HG02610 (cell line): ENCODE measurements around the gene HOOK2.

ENCODE experiments used
- ATAC-seq: cut with Tn5 transposase; IDR thresholded peaks from one replicate; pipeline ENCODE4 v1.9.1; 2021; ENCODE audit warnings: mild to moderate bottlenecking, moderate library complexity; ENCODE audit not compliant: unreplicated experiment

The HOOK2 gene

DNA sequence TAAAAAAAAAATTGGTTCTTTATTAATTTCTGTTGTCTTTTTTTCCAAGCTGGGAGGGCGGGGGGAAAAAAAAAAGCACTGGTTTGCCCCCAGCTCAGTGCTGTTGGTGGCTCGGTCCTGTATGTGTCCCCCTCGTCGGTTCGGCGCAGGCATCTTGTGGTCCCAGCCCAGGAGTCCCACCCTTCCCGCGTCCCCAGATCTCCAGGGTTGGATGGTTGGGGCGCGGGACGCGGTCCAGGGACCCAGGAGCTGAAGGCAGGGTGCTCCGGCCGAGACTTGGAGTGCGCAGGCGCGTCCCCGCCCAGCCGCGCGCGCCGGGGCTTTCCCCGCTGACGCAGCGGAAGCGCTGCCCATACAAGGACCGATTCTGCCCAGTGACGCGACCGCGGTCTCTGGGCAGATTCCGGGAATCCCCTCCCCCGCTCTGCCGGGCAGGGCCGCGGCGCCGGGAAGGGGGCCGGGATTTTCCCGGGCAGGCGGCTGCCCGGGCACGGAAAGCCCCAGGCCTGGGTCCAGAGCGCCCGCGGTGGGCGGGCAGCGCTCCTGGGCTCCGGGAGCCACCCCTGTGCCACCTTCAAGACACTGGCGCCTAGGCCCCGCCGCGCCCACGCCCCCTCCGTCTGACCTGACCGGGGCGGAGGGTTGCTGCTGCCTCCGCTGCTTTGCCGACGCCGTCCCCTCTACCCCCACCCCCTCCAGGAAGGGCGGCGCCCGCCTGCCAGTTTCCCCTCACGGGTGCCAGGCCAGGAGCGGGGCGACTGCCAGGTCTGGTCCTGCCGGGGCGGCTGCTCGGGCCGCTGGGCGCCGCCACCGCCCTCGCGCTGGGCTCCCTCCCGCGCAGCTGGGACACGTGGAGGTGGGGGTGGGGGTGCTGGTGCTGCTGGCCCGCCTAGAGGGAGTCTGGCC lies 18.2 kb upstream of the HOOK2 start:
- peak; percentile 27 for ATAC-seq

DNA sequence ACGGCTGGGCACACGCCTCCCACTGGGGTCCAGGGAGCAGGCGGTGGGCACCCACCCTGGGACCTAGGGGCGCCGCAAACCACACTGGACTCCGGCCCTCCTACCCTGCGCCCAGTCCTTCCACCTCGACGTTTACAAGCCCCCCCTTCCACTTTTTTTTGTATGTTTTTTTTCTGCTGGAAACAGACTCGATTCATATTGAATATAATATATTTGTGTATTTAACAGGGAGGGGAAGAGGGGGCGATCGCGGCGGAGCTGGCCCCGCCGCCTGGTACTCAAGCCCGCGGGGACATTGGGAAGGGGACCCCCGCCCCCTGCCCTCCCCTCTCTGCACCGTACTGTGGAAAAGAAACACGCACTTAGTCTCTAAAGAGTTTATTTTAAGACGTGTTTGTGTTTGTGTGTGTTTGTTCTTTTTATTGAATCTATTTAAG lies 17.5 kb upstream of the HOOK2 start:
- no peak for ATAC-seq

DNA sequence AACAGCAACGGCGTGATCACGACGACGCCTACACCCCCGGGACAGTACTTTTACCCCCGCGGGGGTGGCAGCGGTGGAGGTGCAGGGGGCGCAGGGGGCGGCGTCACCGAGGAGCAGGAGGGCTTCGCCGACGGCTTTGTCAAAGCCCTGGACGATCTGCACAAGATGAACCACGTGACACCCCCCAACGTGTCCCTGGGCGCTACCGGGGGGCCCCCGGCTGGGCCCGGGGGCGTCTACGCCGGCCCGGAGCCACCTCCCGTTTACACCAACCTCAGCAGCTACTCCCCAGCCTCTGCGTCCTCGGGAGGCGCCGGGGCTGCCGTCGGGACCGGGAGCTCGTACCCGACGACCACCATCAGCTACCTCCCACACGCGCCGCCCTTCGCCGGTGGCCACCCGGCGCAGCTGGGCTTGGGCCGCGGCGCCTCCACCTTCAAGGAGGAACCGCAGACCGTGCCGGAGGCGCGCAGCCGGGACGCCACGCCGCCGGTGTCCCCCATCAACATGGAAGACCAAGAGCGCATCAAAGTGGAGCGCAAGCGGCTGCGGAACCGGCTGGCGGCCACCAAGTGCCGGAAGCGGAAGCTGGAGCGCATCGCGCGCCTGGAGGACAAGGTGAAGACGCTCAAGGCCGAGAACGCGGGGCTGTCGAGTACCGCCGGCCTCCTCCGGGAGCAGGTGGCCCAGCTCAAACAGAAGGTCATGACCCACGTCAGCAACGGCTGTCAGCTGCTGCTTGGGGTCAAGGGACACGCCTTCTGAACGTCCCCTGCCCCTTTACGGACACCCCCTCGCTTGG lies 16.9 kb upstream of the HOOK2 start:
- ATAC-seq = no peak

DNA sequence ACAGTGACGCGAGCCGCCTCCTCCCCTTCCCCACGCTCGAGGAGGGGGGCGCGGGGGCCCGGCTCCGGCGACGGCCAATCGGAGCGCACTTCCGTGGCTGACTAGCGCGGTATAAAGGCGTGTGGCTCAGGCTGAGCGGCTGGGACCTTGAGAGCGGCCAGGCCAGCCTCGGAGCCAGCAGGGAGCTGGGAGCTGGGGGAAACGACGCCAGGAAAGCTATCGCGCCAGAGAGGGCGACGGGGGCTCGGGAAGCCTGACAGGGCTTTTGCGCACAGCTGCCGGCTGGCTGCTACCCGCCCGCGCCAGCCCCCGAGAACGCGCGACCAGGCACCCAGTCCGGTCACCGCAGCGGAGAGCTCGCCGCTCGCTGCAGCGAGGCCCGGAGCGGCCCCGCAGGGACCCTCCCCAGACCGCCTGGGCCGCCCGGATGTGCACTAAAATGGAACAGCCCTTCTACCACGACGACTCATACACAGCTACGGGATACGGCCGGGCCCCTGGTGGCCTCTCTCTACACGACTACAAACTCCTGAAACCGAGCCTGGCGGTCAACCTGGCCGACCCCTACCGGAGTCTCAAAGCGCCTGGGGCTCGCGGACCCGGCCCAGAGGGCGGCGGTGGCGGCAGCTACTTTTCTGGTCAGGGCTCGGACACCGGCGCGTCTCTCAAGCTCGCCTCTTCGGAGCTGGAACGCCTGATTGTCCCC lies 16.1 kb upstream of the HOOK2 start, which contains the start of gene JUNB:
TSS of gene JUNB (plus strand) at position 142 of the 706 bp plus-strand sequence. CDS start at position 428, 286 bp downstream.
- ATAC-seq = peak; percentile 26

DNA sequence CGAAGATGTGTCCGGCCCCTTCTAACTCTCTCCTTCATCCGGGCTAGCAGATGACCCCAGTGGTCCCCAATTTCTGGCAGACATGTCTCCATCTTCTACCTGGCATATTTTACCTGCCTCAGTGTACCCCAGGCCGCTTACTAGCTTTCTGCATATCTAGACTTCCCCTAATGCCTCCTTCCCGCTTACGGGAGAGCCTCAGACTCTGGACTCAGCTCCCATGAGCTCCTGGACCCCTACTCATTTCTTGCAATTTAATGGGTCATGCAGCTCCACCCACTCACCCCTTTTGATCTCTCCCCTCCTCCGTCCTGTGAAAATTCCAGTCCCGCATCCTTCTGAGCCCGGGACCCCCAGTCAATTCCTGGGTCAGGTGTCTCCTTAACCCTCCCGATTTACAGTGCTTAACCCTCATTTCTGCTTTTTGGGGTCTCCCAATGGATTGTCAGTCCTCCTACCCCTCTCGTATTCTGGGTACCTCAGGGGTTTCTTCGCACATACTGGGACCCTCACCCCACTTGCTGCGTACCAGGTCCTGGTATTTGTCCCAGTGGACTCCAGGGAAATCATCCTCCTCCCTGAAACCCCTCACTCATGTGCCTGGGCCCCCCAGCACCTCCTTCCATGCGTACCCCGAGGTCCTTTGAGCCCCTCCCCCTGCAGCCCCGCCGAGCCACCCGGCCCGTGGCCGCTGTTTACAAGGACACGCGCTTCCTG lies 15.4 kb upstream of the HOOK2 start:
- ATAC-seq = no peak

GRCh38 chr19:12789904-12790619 lies 14.7 kb upstream of the HOOK2 start:
- peak; percentile 35 for ATAC-seq

DNA sequence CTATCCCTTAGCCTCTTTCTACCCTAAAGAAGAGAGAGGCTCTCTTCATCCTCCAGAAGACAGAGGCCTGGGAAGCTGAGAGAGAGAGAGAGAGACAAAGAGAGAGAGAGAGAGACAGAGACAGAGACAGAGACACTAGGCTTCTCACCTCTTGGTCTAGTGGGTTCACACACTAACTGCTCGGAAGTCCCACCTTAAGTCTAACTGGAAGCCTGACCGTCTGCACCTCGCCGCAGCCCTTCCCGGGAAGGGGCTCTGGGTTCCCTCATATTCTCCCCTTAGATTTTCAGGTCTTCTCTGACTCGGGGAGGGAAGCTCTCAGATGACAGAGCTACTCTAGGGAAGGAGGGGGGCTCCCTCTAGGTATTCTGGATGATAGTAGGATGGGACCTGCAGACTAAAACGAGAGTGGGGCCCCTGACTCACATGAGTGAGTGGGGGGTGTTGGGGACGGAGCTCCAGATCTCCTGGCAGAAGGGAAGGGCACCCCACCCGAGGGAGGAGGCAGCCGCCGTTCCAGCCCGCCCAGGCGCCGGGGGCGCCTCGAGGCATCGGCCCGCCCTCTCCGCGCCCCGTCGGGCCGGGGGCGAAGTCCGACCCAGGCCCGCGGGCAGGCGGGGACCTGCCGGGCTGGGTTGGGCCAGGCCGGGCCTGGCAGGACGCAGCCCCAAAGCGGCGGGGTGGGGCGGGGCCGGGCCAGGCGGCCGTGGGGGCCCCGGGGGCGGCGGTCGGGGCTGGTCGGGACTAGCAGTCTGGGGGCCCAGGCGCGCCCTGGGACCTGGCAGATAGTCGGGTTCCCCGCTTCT lies 13.9 kb upstream of the HOOK2 start:
- ATAC-seq = no peak

GRCh38 chr19:12788682-12789097 lies 13.3 kb upstream of the HOOK2 start:
- no peak for ATAC-seq

DNA sequence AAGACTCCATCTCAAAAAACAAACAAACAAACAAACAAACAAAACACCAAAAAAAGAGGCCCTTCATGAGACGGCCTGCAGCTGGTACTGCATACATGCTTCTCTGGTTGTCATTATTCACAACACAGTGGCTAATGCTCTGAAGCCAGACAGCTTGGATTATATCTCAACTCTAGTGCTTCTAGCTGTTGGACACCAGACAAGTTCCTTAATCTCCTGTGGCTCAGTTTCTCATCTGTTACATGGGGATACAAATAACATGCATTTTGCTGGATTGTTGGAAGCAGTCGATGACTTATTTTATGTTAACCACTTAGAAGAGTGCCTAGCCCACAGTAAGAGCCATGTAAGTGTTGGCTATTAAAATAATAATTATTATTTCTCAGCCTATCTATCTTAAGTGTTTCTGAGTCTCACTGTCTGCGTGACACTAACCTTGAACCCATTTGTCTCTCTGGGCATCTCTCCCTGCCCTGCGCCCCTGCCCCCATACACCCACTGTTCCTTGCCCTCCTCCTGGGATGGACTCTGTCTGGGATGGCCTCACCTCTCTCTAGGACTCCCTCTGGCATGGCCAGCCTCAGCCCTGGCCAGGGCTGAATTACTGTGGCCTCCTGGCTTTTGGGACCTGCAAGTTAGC lies 12.8 kb upstream of the HOOK2 start:
- ATAC-seq = no peak

DNA sequence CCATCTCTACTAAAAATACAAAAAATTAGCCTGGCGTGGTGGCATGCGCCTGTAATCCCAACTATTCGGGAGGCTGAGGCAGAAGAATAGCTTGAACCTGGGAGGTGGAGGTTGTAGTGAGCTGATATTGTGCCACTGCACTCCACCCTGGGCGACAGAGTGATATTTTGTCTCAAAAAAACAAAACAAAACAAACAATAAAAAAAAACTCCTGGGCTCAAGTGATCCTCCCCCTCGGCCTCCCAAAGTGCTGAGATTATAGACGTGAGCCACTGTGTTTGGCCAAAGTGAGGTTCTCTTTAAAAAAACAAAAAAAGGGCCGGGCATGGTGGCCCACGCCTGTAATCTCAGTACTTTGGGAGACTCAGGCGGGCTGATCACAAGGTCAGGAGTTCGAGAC lies 12.1 kb upstream of the HOOK2 start:
- no peak for ATAC-seq

- ATAC-seq = no peak
Observed at GRCh38 chr19:12786952-12787351, 11.6 kb upstream of the HOOK2 start.

DNA sequence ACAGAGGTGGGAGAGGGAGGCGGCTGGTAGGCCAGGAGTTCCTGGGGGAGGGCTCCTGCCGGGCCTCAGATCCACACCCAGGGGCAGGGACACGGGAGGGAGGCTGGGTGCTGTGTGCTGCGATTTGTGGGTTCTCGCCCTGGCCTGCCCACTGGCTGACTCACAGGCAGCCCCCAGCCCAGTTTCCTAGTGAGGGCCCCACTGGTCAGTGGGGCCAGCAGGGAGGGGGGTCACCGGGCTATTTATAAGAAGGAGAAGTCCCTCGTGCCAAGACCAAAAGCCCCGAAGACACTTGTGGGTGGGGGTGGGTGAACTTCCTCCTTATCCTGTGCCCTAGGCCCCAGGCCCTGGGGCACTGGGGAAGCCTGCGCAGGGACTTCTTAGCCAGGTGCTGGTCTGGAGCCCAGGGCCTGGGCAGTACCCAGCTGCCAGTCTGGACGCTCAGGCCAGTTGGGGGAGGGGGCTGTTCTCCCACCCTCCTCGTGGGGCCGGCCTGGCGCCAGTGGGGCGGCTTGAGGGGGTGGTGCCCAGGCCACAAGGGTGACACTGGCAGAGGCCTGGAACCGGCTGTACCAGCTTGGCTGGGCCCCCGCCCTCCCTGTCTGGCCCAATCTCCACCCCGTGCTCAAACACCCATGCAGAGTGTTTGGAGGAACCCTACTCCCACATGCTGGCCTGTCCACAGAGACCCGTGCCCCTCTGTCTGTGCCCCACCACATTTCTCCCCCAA lies 11.0 kb upstream of the HOOK2 start:
- no peak for ATAC-seq

- ATAC-seq = no peak
Observed at GRCh38 chr19:12785431-12786031, 10.2 kb upstream of the HOOK2 start.

- ATAC-seq = no peak
Observed at GRCh38 chr19:12784871-12785430, 9.6 kb upstream of the HOOK2 start.

GRCh38 chr19:12784394-12784870 lies 9.1 kb upstream of the HOOK2 start:
- no peak for ATAC-seq

DNA sequence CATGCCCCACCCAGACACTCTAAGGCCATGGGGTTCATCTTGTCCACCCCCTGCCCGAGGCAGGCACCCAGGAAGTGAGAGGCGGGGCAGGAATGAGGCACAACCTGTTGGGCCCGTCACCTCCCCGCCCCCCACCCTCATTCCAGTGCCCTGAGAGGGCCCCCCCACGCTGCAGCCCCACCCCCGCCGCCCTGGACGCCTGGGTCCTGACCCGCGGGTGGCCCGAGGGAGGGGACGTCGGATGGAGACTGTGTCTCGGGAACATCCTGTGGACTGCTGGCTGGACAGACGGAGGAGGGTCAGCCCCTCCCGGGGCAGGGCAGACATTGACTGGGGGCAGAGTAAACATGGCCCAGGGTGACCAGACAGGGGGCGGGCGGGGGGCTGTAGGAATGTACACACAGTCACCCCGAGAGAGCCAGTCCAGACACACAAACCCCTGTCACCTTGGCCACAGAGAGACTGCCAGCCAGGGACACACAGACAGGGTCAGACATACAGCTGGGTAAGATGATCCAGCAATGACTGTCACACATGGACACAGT lies 8.6 kb upstream of the HOOK2 start:
- ATAC-seq = no peak
